Endometrial microvascular endothelial cells (primary cell): ENCODE results near the gene TGOLN2. TPM values are rescaled to one million over a fixed set of nuclear protein-coding genes. Genes with fewer than 3 reads are reported as not detected.
"Not testable (repeated sequence)": the region's sequence is repeated elsewhere in the genome, so short reads cannot be mapped to it uniquely, and the experiment has no call there.

Source experiments
- in situ Hi-C: cut with HindIII; loops from 2 replicates; pipeline ENCODE4 v1.10.0; 2017; ENCODE audit warnings: low sequenced_read_pairs, low pct_unique_long_range_greater_than_20kb; ENCODE audit errors: inconsistent ontology term
- total RNA-seq: library from RNA; depleted of rRNA; stranded (reverse); fragments of >200 nt; gene quantifications from one replicate; pipeline ENCODE4 v1.2.3, GENCODE V29; 2015; ENCODE audit errors: inconsistent ontology term

TGOLN2 gene
- total RNA-seq, result 99.0 TPM

GRCh38 chr2:85327822-85328617 is at the start of gene TGOLN2:
Gene TGOLN2, minus strand, starts transcription at chr2:85327989. Its CDS starts 27 bp downstream, at chr2:85327962.
- in situ Hi-C loops, result no loop called here

- in situ Hi-C loops, result no loop called here
These were observed 49.3 kb upstream of the TGOLN2 start for GRCh38 chr2:85377083-85377482.

GRCh38 chr2:85376291-85377065 is 48.7 kb upstream of the TGOLN2 start:
- in situ Hi-C loops, result no loop called here

DNA sequence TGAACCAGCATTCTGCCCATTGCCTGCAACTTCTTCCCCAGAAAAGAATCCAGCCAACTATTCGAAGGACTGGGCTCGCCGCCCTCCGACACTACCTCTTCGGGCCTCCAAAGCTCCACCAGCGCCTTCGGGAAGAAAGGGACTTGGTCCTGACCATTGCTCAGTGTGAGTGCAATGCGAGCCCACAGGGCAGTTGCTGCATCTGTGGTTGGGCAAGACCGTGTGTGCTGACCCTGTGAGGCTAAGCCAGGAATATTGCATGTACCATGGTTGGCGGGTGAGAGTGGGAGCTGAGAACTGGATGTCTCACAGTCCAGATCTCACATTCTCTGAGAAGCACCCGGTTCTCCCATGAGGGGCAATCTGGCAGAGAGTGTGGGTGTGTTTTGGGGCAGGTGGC is 43.3 kb upstream of the TGOLN2 start:
- in situ Hi-C loops, result no loop called here

- in situ Hi-C loops, result no loop called here
These were observed 41.7 kb upstream of the TGOLN2 start for GRCh38 chr2:85369500-85369899.

GRCh38 chr2:85368921-85369320 is 41.1 kb upstream of the TGOLN2 start:
- in situ Hi-C loops, result no loop called here

- in situ Hi-C loops, result no loop called here
These were observed 39.4 kb upstream of the TGOLN2 start for GRCh38 chr2:85367180-85367579.

GRCh38 chr2:85362653-85363387 is 35.0 kb upstream of the TGOLN2 start:
- in situ Hi-C loops, result not testable (repeated sequence)

DNA sequence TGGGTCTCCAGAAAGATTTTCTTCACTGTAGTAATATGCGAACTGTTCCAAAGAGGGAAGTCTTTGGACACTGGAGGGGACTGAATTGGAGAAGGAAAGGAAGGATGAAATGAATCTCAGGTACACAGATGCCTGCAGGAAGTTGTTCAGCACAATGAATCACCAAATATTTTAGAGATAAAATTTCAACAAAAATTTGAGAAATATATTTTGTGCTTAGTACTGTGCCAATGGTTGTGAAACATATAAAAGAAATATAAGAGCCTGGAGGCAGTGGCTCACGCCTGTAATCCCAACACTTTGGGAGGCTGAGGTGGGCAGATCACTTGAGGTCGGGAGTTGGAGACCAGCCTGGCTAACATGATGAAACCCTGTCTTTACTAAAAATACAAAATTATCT is 29.9 kb upstream of the TGOLN2 start:
- in situ Hi-C loops, result no loop called here

GRCh38 chr2:85356186-85356585 is 28.4 kb upstream of the TGOLN2 start:
- in situ Hi-C loops, result no loop called here

GRCh38 chr2:85355521-85355920 is 27.7 kb upstream of the TGOLN2 start:
- in situ Hi-C loops, result no loop called here

GRCh38 chr2:85355073-85355410 is 27.3 kb upstream of the TGOLN2 start:
- in situ Hi-C loops, result no loop called here

- in situ Hi-C loops, result no loop called here
These were observed 26.7 kb upstream of the TGOLN2 start, which contains the start of the genes ELMOD3 and RETSAT for GRCh38 chr2:85354286-85355072. Gene ELMOD3, plus strand, starts transcription at chr2:85354769. Its CDS starts 2,430 bp downstream, at chr2:85357199. Gene RETSAT, minus strand, starts transcription at chr2:85354528. Its CDS starts 21 bp downstream, at chr2:85354507.

DNA sequence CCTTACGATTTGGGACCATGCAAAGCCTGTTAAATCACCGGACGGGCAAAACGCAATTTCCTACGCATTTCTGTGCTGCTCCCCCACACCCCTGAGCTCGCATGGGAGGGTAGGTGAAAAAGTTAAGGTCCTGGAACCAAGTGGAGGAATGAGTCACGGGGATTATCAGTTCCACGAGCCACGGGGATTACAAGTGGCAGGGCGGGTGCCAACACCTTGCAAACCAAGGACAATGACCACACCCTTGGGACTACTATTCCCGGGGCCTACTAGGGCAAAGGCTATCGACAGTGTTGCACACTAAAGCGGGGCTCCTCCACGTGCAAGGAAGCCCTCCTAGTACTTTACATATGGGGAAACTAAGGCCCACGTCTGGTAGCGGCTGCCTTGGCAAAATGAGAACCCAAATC is 26.1 kb upstream of the TGOLN2 start:
- in situ Hi-C loops, result no loop called here

GRCh38 chr2:85347599-85347998 is 19.8 kb upstream of the TGOLN2 start:
- in situ Hi-C loops, result no loop called here

DNA sequence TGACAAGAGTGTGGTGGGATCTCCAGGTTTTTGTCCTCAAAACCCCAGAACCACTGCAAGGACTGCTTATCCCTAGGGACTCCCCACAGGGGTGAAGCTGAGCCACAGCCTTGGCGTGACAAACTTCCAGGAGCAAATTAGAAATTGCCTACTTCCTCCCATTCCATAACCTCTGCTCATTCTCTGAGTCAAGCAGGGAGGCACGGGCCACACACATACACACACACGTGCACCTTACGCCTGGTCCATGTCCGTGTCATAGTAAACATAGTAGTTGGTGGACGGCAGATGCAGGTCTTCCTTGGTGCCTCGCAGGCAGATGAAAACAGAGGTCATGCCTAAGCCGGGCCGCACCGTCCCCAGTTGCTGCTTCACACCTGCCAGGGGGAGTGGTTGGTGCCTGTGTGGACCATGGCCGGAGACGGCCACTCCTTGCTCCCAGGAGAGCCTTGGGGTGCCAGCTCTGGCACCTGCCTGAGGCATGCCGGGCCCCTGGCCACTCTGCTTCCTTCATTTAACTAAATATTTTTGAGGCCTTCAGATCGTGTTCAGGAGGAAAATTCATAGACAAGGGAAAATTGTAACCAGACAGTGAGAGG is 16.7 kb upstream of the TGOLN2 start:
- in situ Hi-C loops, result no loop called here

DNA sequence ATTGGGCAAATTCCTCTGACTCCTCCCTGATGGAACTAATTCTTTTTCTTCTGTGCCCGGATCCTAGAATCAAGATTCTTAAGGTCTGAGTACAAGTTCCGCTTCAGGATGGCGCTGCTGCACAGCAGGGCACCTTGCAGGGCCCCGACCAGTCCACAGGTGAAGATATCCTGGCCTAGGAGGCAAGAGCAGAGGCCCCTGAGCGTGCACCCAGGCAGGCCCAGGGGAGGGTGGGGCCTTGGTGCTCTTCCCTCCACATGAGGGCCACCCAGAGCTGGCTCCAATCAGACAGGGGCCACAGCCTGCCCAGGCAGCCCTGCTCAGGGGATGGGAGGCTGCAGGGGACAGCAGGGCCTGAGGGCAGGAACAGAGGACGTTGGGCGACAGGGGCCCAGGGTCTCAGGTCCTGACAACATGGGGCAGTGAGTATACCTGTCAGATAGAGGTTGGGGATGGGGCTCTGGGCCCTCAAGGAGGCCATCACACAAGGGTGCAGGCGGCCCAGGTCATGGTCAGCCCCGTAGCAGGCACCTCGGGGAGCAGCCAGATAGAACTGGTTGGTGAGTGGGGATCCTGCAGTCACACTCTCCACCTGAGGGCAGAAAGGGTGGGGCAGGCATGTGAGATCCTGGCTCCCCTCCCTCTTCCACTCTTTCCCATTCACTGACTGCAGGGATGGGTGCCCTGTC is 15.6 kb upstream of the TGOLN2 start:
- in situ Hi-C loops, result not testable (repeated sequence)

DNA sequence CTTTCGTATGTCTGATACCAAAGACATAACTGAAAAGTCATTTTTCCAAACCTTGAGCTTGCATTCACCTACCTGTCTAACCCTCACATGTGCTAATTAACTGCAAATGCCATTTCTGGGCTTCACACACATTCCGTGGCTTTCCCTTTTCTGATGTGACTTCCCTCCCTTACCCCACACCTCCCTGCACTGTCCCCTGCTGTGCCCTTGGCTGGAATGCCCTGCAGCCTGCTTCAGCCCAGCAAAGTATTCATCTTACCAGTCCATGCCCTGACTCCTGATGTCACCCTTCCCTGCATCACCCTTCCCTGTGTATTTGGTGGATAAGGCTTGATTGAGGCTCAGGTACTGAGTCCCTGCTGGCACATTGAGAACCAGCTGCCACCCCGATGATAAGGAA is 14.4 kb upstream of the TGOLN2 start:
- in situ Hi-C loops, result no loop called here
